Panc1 (cell line): ENCODE measurements around the gene LRRTM2. TPM values are rescaled to one million over a fixed set of nuclear protein-coding genes. Genes with fewer than 3 reads are reported as not detected.

Experiments used
- ATAC-seq: fragments of 200-7000 bp; cut with Tn5 transposase; 2 replicates; pipeline ENCODE4 v1.9.1; 2020; ENCODE audit warnings: mild to moderate bottlenecking, moderate library complexity
- BruUV-seq: library from RNA; stranded (reverse); fragments of 400-500 nt; replicated peaks from 2 replicates; lab custom pipeline; 2021; lab: Mats Ljungman, UMichigan
- CTCF ChIA-PET: fragments of 300-600 bp; sonication (Branson Sonifier 250); formaldehyde crosslinking; loops from one replicate; lab custom pipeline; 2022; ENCODE audit warnings: antibody characterized with exemption; lab: Charles Lee
- POLR2A ChIA-PET: fragments of 300-600 bp; sonication (Branson Sonifier 250); formaldehyde crosslinking; loops from one replicate; lab custom pipeline; 2022; ENCODE audit warnings: antibody characterized with exemption; lab: Charles Lee
- DNase-seq: peaks from one replicate; pipeline ENCODE4 v3.0.0-alpha.2; 2010; ENCODE audit warnings: low read depth, low spot score
- H3K27ac ChIP-seq: 2 replicates; pipeline ENCODE4 v1.5.1; 2011; ENCODE audit warnings: mild to moderate bottlenecking, low read length, inconsistent platforms
- H3K27me3 ChIP-seq: fragments of 200-500 bp; sonication (Bioruptor generic); 2 replicates; pipeline ENCODE4 v1.6.0; 2014; ENCODE audit warnings: low read length, inconsistent platforms; ENCODE audit not compliant: control insufficient read depth, insufficient read depth
- H3K36me3 ChIP-seq: fragments of 200-500 bp; sonication (Bioruptor generic); 2 replicates; pipeline ENCODE4 v1.5.1; 2014; ENCODE audit warnings: inconsistent platforms, mild to moderate bottlenecking, low read length, moderate library complexity; ENCODE audit not compliant: control insufficient read depth, insufficient read depth
- H3K4me1 ChIP-seq: 2 replicates; pipeline ENCODE4 v1.5.1; 2011; ENCODE audit warnings: inconsistent platforms, mild to moderate bottlenecking, low read length, moderate library complexity; ENCODE audit not compliant: control insufficient read depth, insufficient read depth
- H3K4me3 ChIP-seq, 2 experiments: 2 replicates each; pipeline ENCODE4 v1.5.1; 2011 to 2012; ENCODE audit warnings: low read depth in 2 of 2, low read length in 2 of 2, mild to moderate bottlenecking in 2 of 2, inconsistent platforms in 1 of 2, moderate library complexity in 1 of 2
- H3K9me3 ChIP-seq: fragments of 200-500 bp; sonication (Bioruptor generic); 2 replicates; pipeline ENCODE4 v1.5.1; 2014; ENCODE audit warnings: low read depth, mild to moderate bottlenecking, inconsistent platforms, low read length, moderate library complexity; ENCODE audit not compliant: control insufficient read depth, insufficient read depth
- CTCF ChIP-seq: fragments of 450-650 bp; IDR thresholded peaks from 2 replicates; pipeline ENCODE4 v1.5.1; 2017; ENCODE audit warnings: mild to moderate bottlenecking
- POLR2AphosphoS5 ChIP-seq: IDR thresholded peaks from 2 replicates; pipeline ENCODE4 v1.6.1; 2012; ENCODE audit warnings: mild to moderate bottlenecking, low read depth, low read length, moderate library complexity
- REST ChIP-seq, 2 experiments: IDR thresholded peaks; 2 replicates each; pipeline ENCODE4 v1.6.1; 2011 to 2012; ENCODE audit warnings: low read depth in 2 of 2, control low read depth in 1 of 2, low read length in 1 of 2, mild to moderate bottlenecking in 1 of 2, moderate library complexity in 1 of 2; ENCODE audit not compliant: insufficient read depth in 1 of 2
- SIN3A ChIP-seq: IDR thresholded peaks from 2 replicates; pipeline ENCODE4 v1.6.1; 2012; ENCODE audit warnings: low read depth, mild to moderate bottlenecking, low read length, moderate library complexity, borderline replicate concordance; ENCODE audit not compliant: insufficient read depth
- TCF7L2 ChIP-seq: IDR thresholded peaks from 2 replicates; pipeline ENCODE4 v1.6.1; 2011; ENCODE audit warnings: mild to moderate bottlenecking, low read depth, low read length, inconsistent platforms
- in situ Hi-C: cut with HindIII; loops from 2 replicates; pipeline ENCODE4 v1.10.0; 2016; ENCODE audit warnings: low sequenced_read_pairs, low pct_unique_long_range_greater_than_20kb
- intact Hi-C: fragments of 100-400 bp; cut with micrococcal nuclease; formaldehyde crosslinking; loops from one replicate; pipeline ENCODE4 v1.10.0; 2022; ENCODE audit not compliant: unreplicated experiment
- total RNA-seq: library from RNA; stranded (reverse); gene quantifications from one replicate; pipeline ENCODE4 v1.2.1, GENCODE V29; 2021; ENCODE audit not compliant: unreplicated experiment

Gene LRRTM2
- total RNA-seq, 1 experiment from 2014 or later: not detected

GRCh38 chr5:138819081-138819480 is 56.1 kb downstream of the LRRTM2 start:
- CTCF ChIA-PET: no interaction called here
- no peaks in the 10 kb centered on the region for H3K36me3 ChIP-seq
- H3K4me1 ChIP-seq: no peaks in the 10 kb centered on the region
- ATAC-seq: no peak
- POLR2A ChIA-PET: no interaction called here
- no peak for DNase-seq
- no peak for TF ChIP-seq REST (IDR thresholded peaks at IDR 0.05; ENCODE audit: insufficient read depth in 1 of 2, low read depth in 2 of 2, low read length in 1 of 2)
- TF ChIP-seq CTCF: no peak
- no peak for TF ChIP-seq POLR2AphosphoS5
- no peak for TF ChIP-seq SIN3A
- no peak for TF ChIP-seq TCF7L2
- H3K9me3 ChIP-seq: no peaks in the 10 kb centered on the region
- in situ Hi-C loops (no loop called here), intact Hi-C loops (no loop called here)
- H3K27me3 ChIP-seq: no peaks in the 10 kb centered on the region
- no TSS peak for BruUV-seq
- no peak overlapping the region for H3K27ac ChIP-seq
- no peak overlapping the region for H3K4me3 ChIP-seq

Other genes starting within 250 kb of the LRRTM2 start
- gene CTNNA1, start 121.9 kb downstream of the LRRTM2 start, total RNA-seq: 298 TPM